Measurements from ENCODE around the gene ARID3C.

Gene ARID3C

GRCh38 chr9:34592895-34593601, 35.8 kb downstream of the ARID3C start:
- DNase-seq = no peak

GRCh38 chr9:34591917-34592866, 36.7 kb downstream of the ARID3C start:
- no peak for DNase-seq

- peak; percentile 84 to 88 for DNase-seq
Observed at GRCh38 chr9:34591248-34591916, 37.5 kb downstream of the ARID3C start.

GRCh38 chr9:34590381-34591247, 38.3 kb downstream of the ARID3C start:
- DNase-seq = peak; percentile 28 to 30

DNA sequence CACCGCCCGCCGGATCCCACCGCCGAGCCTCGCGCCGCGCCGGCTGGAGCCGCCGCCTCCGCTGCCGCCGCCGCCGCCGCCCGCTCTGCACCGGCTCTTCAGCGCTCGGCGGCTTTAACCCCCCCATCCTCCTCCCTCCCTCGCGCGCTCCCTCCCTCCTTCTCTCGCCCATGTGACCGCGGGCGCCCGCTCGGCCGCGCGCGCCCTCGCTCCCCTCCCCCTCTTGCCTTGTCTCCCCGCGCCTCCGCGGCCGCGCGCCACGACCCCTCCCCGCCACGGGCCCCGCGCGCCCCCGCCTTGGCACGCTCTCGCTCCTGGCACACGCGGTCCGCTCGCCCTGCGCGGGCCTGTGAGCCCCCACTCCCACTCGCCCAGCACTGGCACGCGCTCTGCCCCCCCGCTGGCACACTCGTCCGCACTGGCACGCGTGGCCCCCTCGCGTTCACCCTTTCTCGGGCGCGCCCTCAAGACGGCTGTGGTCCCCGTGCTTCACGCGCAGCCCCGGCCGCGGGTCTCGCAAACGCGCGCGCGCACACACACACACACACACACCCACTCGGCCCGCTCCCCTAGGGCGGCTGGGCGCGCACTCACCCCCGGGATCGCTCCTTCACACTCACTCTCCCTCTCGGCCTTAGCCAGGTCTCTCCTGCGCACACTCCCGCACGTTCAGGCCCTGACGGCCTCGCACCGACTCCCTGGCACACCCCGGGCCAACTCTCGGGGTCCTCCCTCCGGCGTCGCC, 39.1 kb downstream of the ARID3C start, which contains the start of gene CNTFR:
Gene CNTFR (minus strand): TSS at position 89 of the 745 bp plus-strand sequence. CDS start 20,743 bp downstream, outside the sequence.
- peak in 1 of 2 experiments; percentile 19 for DNase-seq

- DNase-seq = no peak
Observed at GRCh38 chr9:34588671-34589635, 39.9 kb downstream of the ARID3C start.

DNA sequence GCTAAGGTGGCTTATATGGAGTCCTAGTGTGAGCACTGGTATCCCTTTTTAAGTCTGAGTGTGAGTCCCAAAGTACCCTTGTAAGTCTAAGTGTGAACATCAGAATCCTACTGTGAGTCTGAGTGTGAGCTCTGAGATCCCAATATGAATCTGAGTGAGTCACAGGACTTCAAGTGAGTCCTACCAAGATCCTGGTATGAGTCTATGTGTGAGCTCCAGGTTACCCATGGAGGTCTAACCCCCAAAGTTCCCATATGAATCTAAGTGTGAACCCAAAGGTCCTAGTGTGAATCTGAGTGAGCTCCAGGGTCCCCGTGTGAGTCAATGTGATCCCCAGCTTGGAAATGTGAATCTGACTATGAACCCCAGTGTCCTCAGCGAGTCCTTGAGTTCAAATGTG, 41.6 kb downstream of the ARID3C start:
- no peak for DNase-seq

- DNase-seq = no peak
Observed at GRCh38 chr9:34585946-34586669, 42.8 kb downstream of the ARID3C start.

DNA sequence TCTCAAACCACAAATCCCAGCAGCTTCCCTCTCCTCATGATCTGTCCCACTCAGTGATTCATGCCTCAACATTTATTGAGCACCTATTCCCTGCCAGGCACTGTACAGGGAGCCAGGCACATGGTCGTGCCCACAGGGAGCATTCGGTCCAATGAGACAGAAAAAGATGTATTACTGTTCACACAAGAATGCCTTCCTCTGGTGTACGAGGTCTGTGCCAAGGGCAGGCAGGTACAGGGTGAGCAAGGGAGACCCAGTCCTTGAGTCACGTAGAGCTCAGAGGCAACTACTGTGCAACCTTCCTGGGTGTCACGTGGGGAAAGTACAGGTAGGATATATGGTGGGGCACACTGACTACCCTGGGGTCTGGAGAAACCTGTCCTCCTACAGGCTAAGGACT, 43.9 kb downstream of the ARID3C start:
- DNase-seq = no peak

DNA sequence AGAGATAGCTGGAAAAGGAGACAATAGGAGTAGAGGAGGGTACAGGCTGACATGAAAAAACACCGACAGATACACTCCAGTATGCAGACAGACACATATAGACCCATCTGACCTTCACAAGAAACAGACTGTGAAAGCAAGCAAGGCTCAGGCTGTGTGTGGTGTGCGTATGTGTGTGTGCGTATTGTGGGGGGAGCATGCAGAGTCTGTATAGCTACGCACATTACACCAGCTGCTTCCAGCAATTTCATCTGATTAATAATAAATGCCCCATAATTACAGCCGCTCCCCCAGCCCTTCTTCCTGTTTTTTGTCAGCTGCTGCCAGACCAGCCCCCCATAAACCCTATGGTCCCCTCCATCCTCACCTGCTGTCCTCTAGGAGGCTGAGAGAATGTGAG, 46.1 kb downstream of the ARID3C start:
- no peak for DNase-seq

DNA sequence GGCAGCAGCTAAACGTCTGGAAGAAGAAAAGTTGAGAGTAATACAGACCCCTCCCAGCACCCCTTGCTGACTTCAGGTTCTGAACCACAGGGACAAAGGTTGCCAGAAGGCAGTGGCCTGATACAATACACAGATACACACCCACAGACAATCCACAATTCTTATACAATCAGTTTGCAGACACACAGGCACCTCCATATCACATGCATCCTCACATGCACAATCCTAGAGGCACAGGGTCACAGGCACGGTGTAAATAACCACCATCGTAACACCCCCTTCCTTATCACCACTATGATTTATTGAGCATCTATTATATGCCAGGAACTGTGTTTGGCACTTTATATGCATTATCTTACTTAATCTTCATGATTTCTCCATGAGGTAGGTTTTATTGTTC, 47.5 kb downstream of the ARID3C start:
- DNase-seq = no peak

GRCh38 chr9:34580358-34580757, 48.5 kb downstream of the ARID3C start:
- DNase-seq = no peak

- no peak for DNase-seq
Observed at GRCh38 chr9:34579808-34580163, 49.1 kb downstream of the ARID3C start.

GRCh38 chr9:34579104-34579807, 49.6 kb downstream of the ARID3C start:
- DNase-seq = no peak

DNA sequence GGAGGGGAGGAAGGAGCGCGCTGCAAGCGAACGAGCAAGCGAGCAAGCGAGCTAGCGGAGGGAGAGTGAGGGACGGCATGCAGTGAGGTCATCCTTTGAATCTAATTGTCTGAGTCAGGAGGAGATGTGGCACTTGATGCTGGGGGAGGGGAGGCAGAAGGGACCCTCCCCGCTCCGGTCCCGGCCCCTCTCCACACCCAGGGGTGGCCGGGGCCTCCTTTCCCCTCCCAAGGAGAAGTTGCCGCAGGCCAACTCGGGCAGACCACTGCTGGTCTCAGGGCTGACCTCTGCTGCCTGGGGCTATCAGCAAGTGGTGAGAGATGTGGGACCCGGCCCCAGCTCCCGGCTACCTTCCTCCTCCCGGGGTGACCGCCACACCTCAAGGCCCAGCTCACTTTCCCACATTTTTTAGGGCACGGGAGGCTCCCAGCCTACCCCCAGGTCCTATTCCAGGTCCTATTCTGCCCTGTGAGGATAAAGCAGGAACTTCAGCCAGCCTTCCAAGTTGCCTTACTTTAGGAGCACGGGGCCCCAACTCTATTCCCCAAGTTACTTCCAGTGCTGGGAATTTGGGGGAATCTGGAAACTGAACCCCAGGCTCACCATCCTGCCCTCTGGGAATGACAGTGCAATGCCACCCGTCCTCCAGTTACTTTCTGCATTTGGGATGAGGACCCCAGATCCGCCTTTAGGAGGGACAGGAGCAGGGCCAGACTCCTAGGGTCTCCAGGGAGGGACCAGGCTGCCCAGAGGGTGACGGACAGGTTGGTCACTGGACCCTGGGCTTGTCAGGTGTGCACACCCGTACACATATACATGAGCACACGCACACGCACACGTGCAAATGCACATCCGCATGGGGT, 50.4 kb downstream of the ARID3C start:
- peak in 1 of 2 experiments; percentile 22 for DNase-seq

DNA sequence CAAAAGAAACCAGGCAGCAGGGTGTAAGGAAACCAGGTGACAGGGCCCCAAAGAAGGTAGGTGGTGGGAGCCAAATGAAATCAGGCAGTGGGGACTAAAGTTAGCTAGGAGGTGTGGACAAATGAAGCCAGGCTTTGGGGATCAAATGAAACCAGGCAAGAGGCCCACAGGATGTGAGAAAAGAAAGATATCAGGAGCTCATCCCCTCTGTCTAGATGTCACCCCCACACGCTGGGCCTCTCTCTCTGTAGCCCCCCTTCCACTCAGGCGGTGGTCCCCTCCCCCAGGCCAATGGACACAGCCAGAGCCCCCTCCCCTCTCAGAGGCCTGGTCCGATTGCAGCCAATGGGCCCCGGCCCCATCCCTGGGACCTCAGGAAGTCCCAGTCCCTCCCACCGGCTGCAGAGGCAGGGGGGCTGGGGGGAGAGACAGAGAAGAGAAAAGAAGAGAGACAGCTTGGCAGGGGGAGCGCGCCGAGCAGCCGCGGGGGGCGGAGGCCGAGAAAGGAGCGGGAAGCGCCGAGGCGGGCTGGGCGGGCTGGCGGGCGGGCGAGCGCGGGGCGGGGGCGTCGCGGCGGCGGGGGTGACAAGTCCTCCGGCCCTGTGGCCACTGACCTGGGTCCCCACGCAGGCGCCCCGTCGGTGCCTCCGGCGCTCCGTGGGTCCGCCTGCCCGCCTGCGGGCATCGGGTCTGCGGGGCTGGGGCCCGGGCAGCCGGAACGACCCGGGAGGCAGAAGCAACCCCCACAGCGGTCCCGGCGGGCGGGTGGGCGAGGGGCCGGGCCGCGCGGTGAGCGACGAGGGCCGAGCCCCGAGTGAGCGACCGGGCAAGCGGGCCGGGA, 51.2 kb downstream of the ARID3C start:
- DNase-seq = no peak

Measured in activated CD4-positive, alpha-beta T cell treated with anti-CD3 and anti-CD28 coated beads, Interleukin-2, amount 50 U/mL, for 48 hours (primary cell).